SK-N-SH treated with all-trans-retinoic acid at 6 μM for 48 hours (cell line): ENCODE results near the gene LIMS1.
"Not testable (repeated sequence)": the region's sequence is repeated elsewhere in the genome, so short reads cannot be mapped to it uniquely, and the experiment has no call there.

Source experiments
- ISL1 ChIP-seq: fragments of 250-450 bp; sonication (Bioruptor Pico); IDR thresholded peaks from 2 replicates; pipeline ENCODE4 v2.1.2; 2022; ENCODE audit warnings: mild to moderate bottlenecking, moderate library complexity
- TF ChIP-seq, protein P1 (sequence below): fragments of 250-450 bp; sonication (Bioruptor Pico); IDR thresholded peaks from 2 replicates; pipeline ENCODE4 v1.8.0; 2020; ENCODE audit warnings: mild to moderate bottlenecking, moderate library complexity, borderline replicate concordance
- TF ChIP-seq, protein P2 (sequence below): fragments of 250-450 bp; sonication (Bioruptor Pico); IDR thresholded peaks from 2 replicates; pipeline ENCODE4 v1.5.1; 2020; ENCODE audit warnings: low read depth, mild to moderate bottlenecking, moderate library complexity

DNA sequence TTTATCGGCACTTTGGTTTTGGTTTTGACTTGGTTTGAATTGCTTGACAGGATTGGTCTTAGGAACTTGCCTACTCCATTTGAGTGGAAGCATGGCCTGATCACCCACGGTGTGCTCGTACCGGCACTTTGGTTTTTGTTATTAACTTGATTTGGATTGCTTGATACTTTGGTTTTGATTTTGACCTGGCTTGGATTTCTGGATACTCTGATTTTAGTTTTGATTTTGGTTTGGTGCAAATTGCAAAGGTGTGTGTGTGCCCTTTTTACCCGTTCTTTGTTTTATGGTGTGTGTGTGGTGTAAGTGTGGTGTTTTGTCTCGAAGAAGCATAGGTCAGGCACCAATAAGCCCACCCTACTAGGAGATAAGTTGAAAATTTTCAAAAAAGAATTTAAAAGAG, 9.6 kb upstream of the LIMS1 start:
- not testable (repeated sequence) for TF ChIP-seq ISL1 (CRISPR knock-in tag)
- TF ChIP-seq, protein P1, sequence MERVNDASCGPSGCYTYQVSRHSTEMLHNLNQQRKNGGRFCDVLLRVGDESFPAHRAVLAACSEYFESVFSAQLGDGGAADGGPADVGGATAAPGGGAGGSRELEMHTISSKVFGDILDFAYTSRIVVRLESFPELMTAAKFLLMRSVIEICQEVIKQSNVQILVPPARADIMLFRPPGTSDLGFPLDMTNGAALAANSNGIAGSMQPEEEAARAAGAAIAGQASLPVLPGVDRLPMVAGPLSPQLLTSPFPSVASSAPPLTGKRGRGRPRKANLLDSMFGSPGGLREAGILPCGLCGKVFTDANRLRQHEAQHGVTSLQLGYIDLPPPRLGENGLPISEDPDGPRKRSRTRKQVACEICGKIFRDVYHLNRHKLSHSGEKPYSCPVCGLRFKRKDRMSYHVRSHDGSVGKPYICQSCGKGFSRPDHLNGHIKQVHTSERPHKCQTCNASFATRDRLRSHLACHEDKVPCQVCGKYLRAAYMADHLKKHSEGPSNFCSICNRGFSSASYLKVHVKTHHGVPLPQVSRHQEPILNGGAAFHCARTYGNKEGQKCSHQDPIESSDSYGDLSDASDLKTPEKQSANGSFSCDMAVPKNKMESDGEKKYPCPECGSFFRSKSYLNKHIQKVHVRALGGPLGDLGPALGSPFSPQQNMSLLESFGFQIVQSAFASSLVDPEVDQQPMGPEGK (CRISPR knock-in tag) = not testable (repeated sequence)
- TF ChIP-seq, protein P2, sequence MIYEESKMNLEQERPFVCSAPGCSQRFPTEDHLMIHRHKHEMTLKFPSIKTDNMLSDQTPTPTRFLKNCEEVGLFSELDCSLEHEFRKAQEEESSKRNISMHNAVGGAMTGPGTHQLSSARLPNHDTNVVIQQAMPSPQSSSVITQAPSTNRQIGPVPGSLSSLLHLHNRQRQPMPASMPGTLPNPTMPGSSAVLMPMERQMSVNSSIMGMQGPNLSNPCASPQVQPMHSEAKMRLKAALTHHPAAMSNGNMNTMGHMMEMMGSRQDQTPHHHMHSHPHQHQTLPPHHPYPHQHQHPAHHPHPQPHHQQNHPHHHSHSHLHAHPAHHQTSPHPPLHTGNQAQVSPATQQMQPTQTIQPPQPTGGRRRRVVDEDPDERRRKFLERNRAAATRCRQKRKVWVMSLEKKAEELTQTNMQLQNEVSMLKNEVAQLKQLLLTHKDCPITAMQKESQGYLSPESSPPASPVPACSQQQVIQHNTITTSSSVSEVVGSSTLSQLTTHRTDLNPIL (CRISPR knock-in tag) = not testable (repeated sequence)
